ENCODE data around the gene CNTNAP5.

The CNTNAP5 gene

GRCh38 chr2:124570872-124571271 is 545.8 kb downstream of the CNTNAP5 start:
- DNase-seq = no peak

DNA sequence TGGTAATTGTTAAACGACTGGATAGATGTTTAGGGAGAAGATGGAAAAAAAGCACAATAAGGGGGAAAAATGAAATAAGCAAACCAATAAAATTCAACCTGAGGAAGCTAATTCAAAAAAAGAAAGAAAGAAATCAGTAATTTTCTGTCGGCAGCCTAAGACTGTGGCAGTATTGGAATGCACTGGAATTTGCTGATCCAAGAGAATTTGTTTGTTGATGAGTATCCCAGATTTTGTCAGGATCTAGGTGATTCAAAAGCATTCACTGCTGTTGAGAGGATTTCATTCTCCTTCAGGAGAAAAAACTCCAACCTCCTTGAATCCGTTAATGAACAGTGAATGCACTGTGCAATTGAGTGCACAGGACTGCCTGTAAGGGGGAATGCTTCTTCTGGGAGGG is 546.7 kb downstream of the CNTNAP5 start:
- DNase-seq = no peak

- no peak for DNase-seq
These were observed 548.0 kb downstream of the CNTNAP5 start for GRCh38 chr2:124572934-124573634.

DNA sequence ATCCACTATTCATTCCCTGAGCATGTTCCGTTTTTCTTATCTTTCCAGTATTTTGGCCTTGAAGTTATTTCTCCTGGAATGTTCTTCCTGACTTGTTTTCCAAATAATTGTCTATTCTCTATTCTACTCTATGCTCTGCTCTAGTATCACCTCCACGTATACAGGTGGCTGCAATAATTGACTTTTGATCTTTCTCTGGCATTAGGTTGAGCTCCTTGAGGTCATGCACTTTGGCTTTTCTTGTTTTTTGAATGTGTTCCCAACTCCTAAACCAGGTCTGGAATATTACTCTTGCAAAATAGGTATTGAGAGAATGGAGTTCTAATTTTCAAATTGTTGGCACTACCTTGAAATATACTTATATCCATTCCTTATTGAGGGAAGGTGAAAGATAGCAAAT is 550.4 kb downstream of the CNTNAP5 start:
- DNase-seq = no peak

DNA sequence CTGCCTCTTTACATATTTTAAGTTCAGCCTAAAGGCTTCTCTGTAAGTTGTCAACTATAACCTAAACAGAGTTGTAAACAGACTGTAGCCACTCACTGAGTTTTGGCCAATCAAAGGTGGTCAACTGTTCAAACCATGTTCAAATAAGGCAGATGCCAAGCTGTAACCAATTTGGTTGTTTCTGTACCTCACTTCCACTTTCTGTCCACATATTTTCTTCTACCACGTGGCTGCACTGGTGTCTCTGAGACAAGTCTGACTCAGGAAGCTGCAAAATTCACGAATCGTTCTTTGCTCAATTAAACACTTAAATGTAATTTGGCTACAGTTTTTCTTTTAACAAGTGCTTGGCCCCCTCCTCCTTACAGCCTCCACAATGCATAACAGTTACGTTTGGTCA is 555.2 kb downstream of the CNTNAP5 start:
- no peak for DNase-seq

GRCh38 chr2:124582387-124582786 is 557.3 kb downstream of the CNTNAP5 start:
- no peak for DNase-seq

- no peak for DNase-seq
These were observed 559.5 kb downstream of the CNTNAP5 start for GRCh38 chr2:124584615-124585014.

GRCh38 chr2:124585277-124585676 is 560.2 kb downstream of the CNTNAP5 start:
- no peak for DNase-seq

GRCh38 chr2:124586210-124586609 is 561.1 kb downstream of the CNTNAP5 start:
- DNase-seq = no peak

GRCh38 chr2:124586835-124587234 is 561.7 kb downstream of the CNTNAP5 start:
- no peak for DNase-seq

GRCh38 chr2:124589971-124590370 is 564.9 kb downstream of the CNTNAP5 start:
- DNase-seq = no peak

- DNase-seq = no peak
These were observed 577.7 kb downstream of the CNTNAP5 start for GRCh38 chr2:124602759-124603158.

GRCh38 chr2:124604940-124605339 is 579.9 kb downstream of the CNTNAP5 start:
- DNase-seq = no peak

DNA sequence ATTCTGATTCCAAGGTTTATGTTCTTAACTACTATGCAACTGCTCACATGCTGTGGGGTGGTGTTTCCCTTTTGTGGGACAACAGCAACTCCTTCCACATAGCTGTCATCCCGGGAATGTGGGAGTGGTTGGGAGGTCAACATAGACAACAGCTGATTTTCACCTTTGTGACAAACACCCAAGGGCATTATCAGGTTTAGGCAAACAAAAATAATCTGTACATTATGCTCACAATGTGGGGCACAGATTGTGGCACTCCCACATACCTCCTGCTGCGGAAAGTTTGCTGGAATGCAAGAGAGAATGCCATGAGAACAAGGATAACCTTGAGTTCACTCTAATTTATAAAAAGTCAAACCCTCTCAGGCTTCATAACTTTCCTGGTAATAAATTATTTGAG is 582.6 kb downstream of the CNTNAP5 start:
- DNase-seq = no peak

DNA sequence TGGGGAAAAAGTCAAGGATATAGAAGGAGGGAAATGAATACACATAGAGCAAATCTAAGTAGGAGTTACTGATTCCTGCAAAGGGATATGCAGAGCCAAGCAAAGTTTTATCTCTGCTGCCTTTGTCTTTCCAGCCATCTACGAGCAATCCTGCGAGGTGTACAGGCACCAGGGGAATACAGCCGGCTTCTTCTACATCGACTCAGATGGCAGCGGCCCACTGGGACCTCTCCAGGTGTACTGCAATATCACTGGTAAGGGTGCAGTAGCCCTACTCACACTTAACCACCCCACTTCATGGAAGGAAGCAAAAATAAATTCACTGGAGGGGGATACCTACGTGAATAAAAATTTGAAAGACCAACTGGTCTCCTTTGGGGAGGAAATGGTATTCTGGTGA is 584.6 kb downstream of the CNTNAP5 start:
- no peak for DNase-seq

DNA sequence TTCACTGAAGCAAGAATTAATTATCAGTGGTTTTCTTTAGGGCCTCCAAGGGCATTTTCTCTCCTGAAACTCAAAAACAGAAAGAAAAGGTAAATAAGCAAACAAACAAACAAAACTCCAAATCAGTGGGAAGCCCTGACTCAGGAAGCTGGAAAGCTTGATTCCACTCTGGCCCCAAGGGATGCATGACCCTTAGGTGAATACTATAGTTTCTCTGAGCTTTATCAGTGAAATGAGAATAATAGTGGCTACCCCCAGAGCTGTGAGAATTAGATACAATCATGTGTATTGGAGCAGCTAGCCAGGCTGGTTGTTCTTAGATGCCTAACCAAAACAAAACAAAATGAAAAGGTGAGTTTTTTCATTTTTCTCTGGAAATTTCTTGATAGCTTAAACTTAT is 585.1 kb downstream of the CNTNAP5 start:
- DNase-seq = no peak

DNA sequence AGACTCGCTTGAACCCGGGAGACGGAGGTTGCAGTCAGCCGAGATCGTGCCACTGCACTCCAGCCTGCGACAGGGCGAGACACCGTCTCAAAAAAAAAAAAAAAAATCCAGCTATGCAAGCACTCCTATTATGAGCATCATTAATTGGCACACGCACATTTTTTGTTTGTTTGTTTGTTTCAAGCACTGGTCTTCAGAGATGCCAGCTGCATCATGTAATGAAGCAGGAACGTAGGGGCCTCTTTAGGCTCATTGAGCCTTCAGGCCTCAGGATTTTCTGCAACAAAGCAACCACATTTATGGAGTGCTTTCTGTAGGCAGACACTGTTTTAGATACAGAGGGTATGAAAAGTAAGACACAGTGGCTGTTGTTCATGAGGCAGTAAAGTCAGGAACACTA is 585.8 kb downstream of the CNTNAP5 start:
- no peak for DNase-seq

GRCh38 chr2:124623560-124623959 is 598.5 kb downstream of the CNTNAP5 start:
- DNase-seq = no peak

- DNase-seq = no peak
These were observed 600.5 kb downstream of the CNTNAP5 start for GRCh38 chr2:124625561-124625960.

GRCh38 chr2:124626993-124627392 is 601.9 kb downstream of the CNTNAP5 start:
- no peak for DNase-seq

DNA sequence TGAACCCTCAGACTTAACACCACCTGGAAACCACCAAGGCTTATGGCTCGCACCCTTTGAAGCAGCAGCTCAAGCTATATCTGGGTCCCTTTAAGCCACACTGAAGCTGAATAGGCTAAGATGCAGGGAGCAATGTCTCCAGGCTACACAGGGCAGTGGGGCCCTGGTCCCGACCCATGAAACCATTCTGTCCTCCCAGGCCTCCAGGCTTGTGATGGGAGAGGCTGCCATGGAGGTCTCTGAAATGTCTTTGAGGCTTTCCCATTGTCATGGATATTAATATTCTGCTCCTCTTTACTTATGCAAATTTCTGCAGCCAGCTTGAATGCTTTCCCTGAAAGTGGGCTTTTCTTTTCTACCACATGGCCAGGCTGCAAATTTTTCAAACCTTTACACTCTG is 608.7 kb downstream of the CNTNAP5 start:
- no peak for DNase-seq

DNA sequence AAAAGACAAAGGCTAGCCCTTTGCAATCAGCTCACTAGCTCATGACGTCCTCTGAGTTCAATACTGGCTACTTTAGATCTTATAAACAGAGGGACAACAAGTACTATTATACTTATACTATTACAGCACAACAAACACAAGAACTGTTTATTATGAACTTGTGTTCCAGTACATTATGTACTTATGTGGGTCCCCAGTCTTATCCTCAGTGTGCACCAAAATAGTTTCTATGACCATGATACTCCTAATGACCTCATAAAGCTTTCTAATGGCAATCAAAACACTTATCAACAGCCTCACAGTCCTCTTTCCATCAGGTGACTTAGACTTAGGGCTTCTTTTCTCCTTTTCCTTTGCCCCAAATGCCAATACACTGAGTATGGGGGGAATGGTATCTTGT is 614.4 kb downstream of the CNTNAP5 start:
- no peak for DNase-seq

DNA sequence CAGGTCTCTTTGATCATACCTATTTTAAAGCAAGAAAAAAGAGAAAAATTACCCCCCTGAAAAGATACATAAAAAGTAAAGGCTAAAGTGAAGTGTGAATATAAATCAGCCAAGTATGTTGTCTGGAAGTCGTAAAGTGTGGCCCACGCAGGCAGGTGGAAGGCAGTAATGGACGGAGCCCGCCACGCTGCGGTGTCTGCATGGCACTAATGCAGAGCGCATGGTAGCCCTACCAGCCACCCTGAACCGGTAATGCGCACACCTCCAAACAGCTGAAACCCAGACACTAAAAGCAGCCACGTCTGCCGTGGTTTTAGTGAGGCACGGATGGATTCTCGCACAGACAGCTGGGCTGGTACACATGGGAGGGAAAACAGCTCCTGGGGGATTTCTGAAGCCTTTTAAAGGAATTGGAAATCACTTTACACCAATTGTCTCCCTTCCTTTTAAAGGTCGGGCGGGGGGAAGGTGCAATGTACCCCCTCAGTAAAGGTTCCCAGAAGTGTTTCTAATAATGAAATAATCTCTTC is 615.2 kb downstream of the CNTNAP5 start:
- no peak for DNase-seq

DNA sequence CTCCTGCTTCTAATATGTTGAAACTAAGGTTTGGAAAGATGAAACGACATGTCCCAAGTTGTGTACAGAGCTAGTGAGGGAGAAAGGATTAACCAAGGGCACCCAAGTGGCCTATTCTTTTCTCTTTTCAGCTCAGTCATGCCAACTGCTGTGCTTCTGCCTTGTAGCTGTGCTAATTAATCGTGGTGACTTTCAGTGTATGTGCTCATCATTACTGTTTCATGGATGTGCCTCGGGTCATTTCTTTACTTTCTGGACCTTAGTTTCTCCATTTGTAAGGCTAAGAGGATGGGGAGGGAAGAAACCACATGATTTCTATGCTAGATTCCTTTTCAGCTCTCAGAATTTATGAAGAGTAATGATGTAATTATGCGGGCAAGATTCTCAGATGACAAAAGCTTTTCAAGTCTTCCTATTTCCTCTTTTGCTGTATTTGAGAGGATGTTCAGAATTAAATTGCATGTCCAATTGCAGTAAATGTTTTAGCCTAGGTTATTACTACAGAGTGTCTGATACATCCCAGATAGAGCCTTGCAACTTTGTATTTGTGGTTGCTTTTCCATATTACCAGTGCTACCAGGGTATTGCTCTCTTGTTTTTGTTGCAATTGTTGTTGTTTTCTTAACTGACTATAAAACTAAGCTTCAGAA is 621.2 kb downstream of the CNTNAP5 start:
- no peak for DNase-seq

DNA sequence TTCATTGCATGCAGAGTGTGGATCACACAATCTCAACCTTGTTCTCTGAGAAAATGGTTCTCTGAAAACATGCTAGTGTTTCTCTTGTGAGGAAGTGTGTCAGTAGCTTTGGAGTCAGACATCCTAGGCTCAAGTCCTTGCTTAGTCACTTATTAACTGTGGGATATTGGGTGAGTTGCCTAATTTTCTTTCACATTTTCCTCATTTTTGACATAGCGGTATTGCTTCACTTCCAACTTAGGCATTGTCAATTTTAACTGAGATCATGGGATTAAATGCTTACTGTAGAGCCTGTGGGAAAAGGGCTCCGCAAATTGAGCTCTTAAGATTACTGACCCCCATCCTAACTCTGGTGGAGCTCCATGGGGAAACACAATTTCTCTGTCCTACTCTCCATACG is 622.2 kb downstream of the CNTNAP5 start:
- DNase-seq = no peak
